ENCODE measurements around the gene IMMP2L.

DNA sequence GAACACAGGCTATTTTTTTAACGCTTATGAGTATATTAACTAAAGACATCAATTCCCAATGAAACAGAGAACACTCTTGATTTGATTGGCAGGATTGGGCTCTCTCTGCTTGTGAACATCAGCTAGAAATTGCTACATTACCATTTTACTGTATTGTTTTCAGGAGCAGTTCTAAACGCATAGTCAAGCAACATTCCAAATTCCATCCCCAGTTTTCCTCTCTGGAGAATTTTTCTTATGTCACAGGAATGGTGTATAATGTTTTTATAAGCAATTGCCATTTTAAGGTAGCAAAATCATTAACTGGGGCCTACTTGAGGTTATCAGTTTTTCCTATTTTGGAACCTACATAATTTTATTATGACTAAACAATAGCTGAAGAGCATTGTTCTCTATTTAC lies 748.3 kb downstream of the IMMP2L start:
- TF ChIP-seq POLR2AphosphoS5 (IDR thresholded peaks at IDR 0.05) (no peak), POLR2A (IDR thresholded peaks at IDR 0.05) (no peak)
- TF ChIP-seq, protein P1, sequence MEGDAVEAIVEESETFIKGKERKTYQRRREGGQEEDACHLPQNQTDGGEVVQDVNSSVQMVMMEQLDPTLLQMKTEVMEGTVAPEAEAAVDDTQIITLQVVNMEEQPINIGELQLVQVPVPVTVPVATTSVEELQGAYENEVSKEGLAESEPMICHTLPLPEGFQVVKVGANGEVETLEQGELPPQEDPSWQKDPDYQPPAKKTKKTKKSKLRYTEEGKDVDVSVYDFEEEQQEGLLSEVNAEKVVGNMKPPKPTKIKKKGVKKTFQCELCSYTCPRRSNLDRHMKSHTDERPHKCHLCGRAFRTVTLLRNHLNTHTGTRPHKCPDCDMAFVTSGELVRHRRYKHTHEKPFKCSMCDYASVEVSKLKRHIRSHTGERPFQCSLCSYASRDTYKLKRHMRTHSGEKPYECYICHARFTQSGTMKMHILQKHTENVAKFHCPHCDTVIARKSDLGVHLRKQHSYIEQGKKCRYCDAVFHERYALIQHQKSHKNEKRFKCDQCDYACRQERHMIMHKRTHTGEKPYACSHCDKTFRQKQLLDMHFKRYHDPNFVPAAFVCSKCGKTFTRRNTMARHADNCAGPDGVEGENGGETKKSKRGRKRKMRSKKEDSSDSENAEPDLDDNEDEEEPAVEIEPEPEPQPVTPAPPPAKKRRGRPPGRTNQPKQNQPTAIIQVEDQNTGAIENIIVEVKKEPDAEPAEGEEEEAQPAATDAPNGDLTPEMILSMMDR (IDR thresholded peaks at IDR 0.05): no peak
